ENCODE measurements around the gene RHEBL1. TPM values are rescaled to one million over a fixed set of nuclear protein-coding genes. Genes with fewer than 3 reads are reported as not detected.

Gene RHEBL1
- total RNA-seq, 1 experiment from 2014 or later: 1.3 TPM

GRCh38 chr12:49089821-49090773 lies 20.3 kb upstream of the RHEBL1 start:
- ChIA-PET CTCF (interaction anchor here (1.0 to 2.7 kb wide), 4 partner anchors 8 to 145 kb away, joined by 3 to 25 read pairs (median 8); no protein-coding TSS in a partner anchor), POLR2A (ENCODE audit: low non-redundant PET) (interaction anchor here (0.6 kb wide), 1 partner anchor 16 kb away, joined by 3 read pairs; no protein-coding TSS in a partner anchor)
- peak; percentile 55 for DNase-seq (ENCODE audit: low spot score)
- Histone ChIP-seq H3K27me3 (replicated peaks; ENCODE audit: insufficient read depth, low read depth, low read length, poor library complexity) (peaks cover 65% of the 10 kb centered on the region), H3K4me3 (ENCODE audit: low read depth, low read length, poor library complexity, severe bottlenecking) (peak overlapping the region; percentile 43), H3K4me1 (ENCODE audit: insufficient read depth, low read length, poor library complexity, severe bottlenecking) (peaks cover 9% of the 10 kb centered on the region), H3K9me3 (ENCODE audit: low read depth, low read length, poor library complexity, severe bottlenecking) (no peaks in the 10 kb centered on the region), H3K27ac (ENCODE audit: low read depth, low read length, poor library complexity, severe bottlenecking) (no peak overlapping the region), H3K36me3 (ENCODE audit: insufficient read depth, low read length, poor library complexity, severe bottlenecking) (no peaks in the 10 kb centered on the region)
- intact Hi-C loops (cut with micrococcal nuclease; ENCODE audit: unreplicated experiment): loop anchor here (2.0 kb wide), 1 partner anchor 31 kb away; no protein-coding TSS in a partner anchor
- TF ChIP-seq EZH2 (IDR thresholded peaks at IDR 0.05; ENCODE audit: borderline replicate concordance, low read depth, low read length, poor library complexity, severe bottlenecking) (peak; percentile 70), CTCF (conservative IDR thresholded peaks at IDR 0.05; ENCODE audit: low read depth, low read length) (peak; percentile 57)
- no TSS peak for BruUV-seq (replicated peaks)

- H3K27ac ChIP-seq (ENCODE audit: low read depth, low read length, poor library complexity, severe bottlenecking): no peak overlapping the region
- POLR2A ChIA-PET (ENCODE audit: low non-redundant PET): interaction anchor here (0.6 kb wide), 2 partner anchors 69 to 153 kb away, joined by 3 to 10 read pairs; no protein-coding TSS in a partner anchor
- peaks cover 53% of the 10 kb centered on the region for H3K27me3 ChIP-seq (replicated peaks; ENCODE audit: insufficient read depth, low read depth, low read length, poor library complexity)
- intact Hi-C loops (cut with micrococcal nuclease; ENCODE audit: unreplicated experiment): loop anchor here (1.0 to 2.0 kb wide), 2 partner anchors 32 to 146 kb away; no protein-coding TSS in a partner anchor
- peaks cover 9% of the 10 kb centered on the region for H3K4me1 ChIP-seq (ENCODE audit: insufficient read depth, low read length, poor library complexity, severe bottlenecking)
- CTCF ChIA-PET: interaction anchor here (0.6 to 2.7 kb wide), 20 partner anchors 9 to 164 kb away, joined by 3 to 34 read pairs (median 6); partner anchors contain the start of genes LMBR1L and RHEBL1
- H3K9me3 ChIP-seq (ENCODE audit: low read depth, low read length, poor library complexity, severe bottlenecking): no peaks in the 10 kb centered on the region
- DNase-seq (ENCODE audit: low spot score): no peak
- no peaks in the 10 kb centered on the region for H3K36me3 ChIP-seq (ENCODE audit: insufficient read depth, low read length, poor library complexity, severe bottlenecking)
- TF ChIP-seq CTCF (conservative IDR thresholded peaks at IDR 0.05; ENCODE audit: low read depth, low read length): no peak
- BruUV-seq (replicated peaks): no TSS peak
- peak overlapping the region; percentile 34 for H3K4me3 ChIP-seq (ENCODE audit: low read depth, low read length, poor library complexity, severe bottlenecking)
These were observed 19.2 kb upstream of the RHEBL1 start for GRCh38 chr12:49088932-49089330.

GRCh38 chr12:49088150-49088931 lies 18.6 kb upstream of the RHEBL1 start:
- ChIA-PET POLR2A (ENCODE audit: low non-redundant PET) (interaction anchor here (0.6 to 0.7 kb wide), 4 partner anchors 8 to 153 kb away, joined by 3 to 10 read pairs (median 6); no protein-coding TSS in a partner anchor), CTCF (interaction anchor here (0.6 to 2.7 kb wide), 23 partner anchors 10 to 329 kb away, joined by 3 to 34 read pairs (median 5); partner anchors contain the start of genes LMBR1L and RHEBL1)
- Histone ChIP-seq H3K27ac (ENCODE audit: low read depth, low read length, poor library complexity, severe bottlenecking) (no peak overlapping the region), H3K36me3 (ENCODE audit: insufficient read depth, low read length, poor library complexity, severe bottlenecking) (no peaks in the 10 kb centered on the region), H3K4me3 (ENCODE audit: low read depth, low read length, poor library complexity, severe bottlenecking) (peak overlapping the region; percentile 34), H3K9me3 (ENCODE audit: low read depth, low read length, poor library complexity, severe bottlenecking) (no peaks in the 10 kb centered on the region), H3K4me1 (ENCODE audit: insufficient read depth, low read length, poor library complexity, severe bottlenecking) (peaks cover 9% of the 10 kb centered on the region), H3K27me3 (replicated peaks; ENCODE audit: insufficient read depth, low read depth, low read length, poor library complexity) (peaks cover 47% of the 10 kb centered on the region)
- TF ChIP-seq CTCF (conservative IDR thresholded peaks at IDR 0.05; ENCODE audit: low read depth, low read length): peak; percentile 96
- no peak for TF ChIP-seq EZH2 (IDR thresholded peaks at IDR 0.05; ENCODE audit: borderline replicate concordance, low read depth, low read length, poor library complexity, severe bottlenecking)
- intact Hi-C loops (cut with micrococcal nuclease; ENCODE audit: unreplicated experiment): loop anchor here (1.0 to 2.0 kb wide), 2 partner anchors 32 to 147 kb away; no protein-coding TSS in a partner anchor
- peak; percentile 93 for DNase-seq (ENCODE audit: low spot score)
- no TSS peak for BruUV-seq (replicated peaks)

Data from A673 (cell line).